WERI-Rb-1 (cell line): ENCODE data around the gene CDC6.

ENCODE experiments used
- DNase-seq: peaks from one replicate; pipeline ENCODE4 v3.0.0-alpha.2; 2020
- H3K27ac ChIP-seq: fragments of 250-450 bp; sonication (Bioruptor Pico); 2 replicates; pipeline ENCODE4 v1.5.1; 2020; ENCODE audit warnings: mild to moderate bottlenecking, moderate library complexity
- H3K27me3 ChIP-seq: fragments of 250-450 bp; sonication (Bioruptor Pico); 2 replicates; pipeline ENCODE4 v1.5.1; 2021; ENCODE audit warnings: mild to moderate bottlenecking, low read depth, moderate library complexity; ENCODE audit not compliant: insufficient read depth, severe bottlenecking
- H3K36me3 ChIP-seq: fragments of 250-450 bp; sonication (Bioruptor Pico); 2 replicates; pipeline ENCODE4 v1.5.1; 2020; ENCODE audit warnings: mild to moderate bottlenecking, moderate library complexity
- H3K4me3 ChIP-seq: 2 replicates; pipeline ENCODE4 v1.5.1; 2011; ENCODE audit warnings: low read depth, mild to moderate bottlenecking, control low read depth, low read length
- H3K9me3 ChIP-seq: fragments of 250-450 bp; sonication (Bioruptor Pico); 2 replicates; pipeline ENCODE4 v1.5.1; 2021; ENCODE audit warnings: mild to moderate bottlenecking, moderate library complexity; ENCODE audit not compliant: severe bottlenecking
- TF ChIP-seq, protein P1 (sequence below): IDR thresholded peaks from 2 replicates; pipeline ENCODE4 v1.5.1; 2011; ENCODE audit warnings: low read depth, mild to moderate bottlenecking, control low read depth, inconsistent platforms, low read length

Gene CDC6

DNA sequence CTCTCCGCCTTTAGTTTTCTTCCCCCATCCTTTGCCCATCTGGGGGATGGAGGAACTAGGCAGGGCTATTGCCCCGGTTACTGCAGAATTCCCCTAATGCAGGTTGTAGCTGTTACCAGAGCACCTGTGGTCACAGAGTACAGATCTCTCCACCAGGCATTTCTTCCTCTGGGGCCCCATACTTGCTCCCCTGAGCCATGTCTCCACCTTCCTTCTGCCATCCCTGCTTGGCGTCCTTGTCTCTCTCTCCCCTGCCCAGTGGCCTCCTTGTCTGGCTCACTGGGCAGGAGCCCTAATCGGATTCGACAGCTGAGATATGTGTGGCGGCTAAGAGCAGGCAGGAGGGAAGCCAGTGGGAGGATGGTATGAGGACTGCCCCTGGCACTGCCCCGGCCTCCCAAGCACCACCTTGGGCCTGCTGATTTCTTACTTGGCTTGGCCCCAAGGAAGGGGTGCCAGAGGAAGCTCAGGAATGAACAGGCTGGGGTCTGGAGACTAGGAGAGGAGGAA lies 23.3 kb downstream of the CDC6 start:
- H3K36me3 ChIP-seq, result peaks cover 3% of the 10 kb centered on the region
- DNase-seq, result peak; percentile 84
- H3K4me3 ChIP-seq, result peak overlapping the region; percentile 11
- no peaks in the 10 kb centered on the region for H3K27me3 ChIP-seq
- H3K27ac ChIP-seq, result peak overlapping the region; percentile 78
- TF ChIP-seq, protein P1, sequence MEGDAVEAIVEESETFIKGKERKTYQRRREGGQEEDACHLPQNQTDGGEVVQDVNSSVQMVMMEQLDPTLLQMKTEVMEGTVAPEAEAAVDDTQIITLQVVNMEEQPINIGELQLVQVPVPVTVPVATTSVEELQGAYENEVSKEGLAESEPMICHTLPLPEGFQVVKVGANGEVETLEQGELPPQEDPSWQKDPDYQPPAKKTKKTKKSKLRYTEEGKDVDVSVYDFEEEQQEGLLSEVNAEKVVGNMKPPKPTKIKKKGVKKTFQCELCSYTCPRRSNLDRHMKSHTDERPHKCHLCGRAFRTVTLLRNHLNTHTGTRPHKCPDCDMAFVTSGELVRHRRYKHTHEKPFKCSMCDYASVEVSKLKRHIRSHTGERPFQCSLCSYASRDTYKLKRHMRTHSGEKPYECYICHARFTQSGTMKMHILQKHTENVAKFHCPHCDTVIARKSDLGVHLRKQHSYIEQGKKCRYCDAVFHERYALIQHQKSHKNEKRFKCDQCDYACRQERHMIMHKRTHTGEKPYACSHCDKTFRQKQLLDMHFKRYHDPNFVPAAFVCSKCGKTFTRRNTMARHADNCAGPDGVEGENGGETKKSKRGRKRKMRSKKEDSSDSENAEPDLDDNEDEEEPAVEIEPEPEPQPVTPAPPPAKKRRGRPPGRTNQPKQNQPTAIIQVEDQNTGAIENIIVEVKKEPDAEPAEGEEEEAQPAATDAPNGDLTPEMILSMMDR, result no peak
- H3K9me3 ChIP-seq, result no peaks in the 10 kb centered on the region

DNA sequence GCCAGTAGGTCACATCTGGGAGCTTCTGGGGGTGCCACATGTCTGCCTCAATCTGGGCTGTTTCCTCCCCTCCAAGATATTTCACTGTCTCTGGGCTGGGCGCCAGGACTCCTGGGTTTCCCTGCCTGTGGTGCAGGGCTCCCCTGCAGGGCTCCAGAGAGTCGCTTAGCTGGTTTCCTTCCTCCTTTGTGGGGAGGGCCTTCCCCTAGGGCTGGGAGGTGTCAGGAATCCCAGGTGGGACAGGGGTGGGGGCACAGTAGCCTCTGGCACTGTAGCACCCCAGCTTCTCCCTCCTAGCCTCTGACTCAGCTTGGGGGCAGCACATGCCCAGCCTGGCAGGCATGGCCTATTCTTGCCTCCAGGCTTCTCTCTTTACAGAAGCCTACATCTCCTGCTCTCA lies 23.9 kb downstream of the CDC6 start:
- H3K4me3 ChIP-seq, result no peak overlapping the region
- no peaks in the 10 kb centered on the region for H3K9me3 ChIP-seq
- TF ChIP-seq, protein P1, result no peak
- no peaks in the 10 kb centered on the region; the same call in 1 of the 2 replicates for H3K36me3 ChIP-seq
- DNase-seq, result no peak
- H3K27ac ChIP-seq, result peak overlapping the region; percentile 78
- H3K27me3 ChIP-seq, result no peaks in the 10 kb centered on the region

- TF ChIP-seq, protein P1, result no peak
- Histone ChIP-seq H3K36me3 (no peaks in the 10 kb centered on the region), H3K4me3 (no peak overlapping the region), H3K27me3 (no peaks in the 10 kb centered on the region), H3K9me3 (no peaks in the 10 kb centered on the region), H3K27ac (no peak overlapping the region)
- DNase-seq, result no peak
Measured at GRCh38 chr17:40312131-40312731, 24.6 kb downstream of the CDC6 start.

DNA sequence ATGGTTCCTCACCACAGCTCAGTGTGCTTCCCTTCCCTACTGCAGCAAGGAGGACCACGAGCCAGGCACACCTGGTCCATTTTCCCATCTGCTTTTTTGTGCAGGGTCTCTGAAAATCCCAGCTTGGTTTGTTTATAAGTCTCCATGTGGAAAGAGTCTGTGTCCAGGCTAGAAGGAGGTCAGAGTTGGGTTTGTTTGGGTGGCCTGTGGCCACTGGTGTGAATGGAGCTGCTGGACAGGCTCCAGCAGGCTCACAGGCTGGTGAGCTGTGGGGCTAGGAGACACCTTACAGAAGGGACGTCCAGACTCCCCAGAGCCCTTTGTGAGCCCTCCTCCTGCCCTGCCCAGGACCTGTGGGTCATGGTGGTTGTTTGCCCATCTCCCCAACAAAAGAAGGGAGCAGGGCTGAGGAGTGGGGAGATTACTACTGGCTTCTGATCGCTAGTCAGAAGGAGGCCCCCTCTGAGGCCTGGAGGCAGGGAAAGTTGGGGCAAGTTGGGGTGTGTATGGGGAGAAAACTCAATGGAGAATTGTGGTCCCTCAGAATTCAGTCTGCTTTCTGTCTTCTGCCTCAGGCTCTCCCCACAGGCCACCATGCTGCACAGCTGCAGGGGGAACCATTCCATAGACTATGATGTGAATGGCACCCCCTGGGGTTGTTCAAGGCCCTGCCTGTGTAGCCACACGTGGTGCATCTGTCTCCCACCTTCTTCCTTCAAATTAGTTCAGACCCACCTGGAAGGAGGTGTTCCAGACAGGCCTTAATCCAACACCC lies 25.4 kb downstream of the CDC6 start:
- no peaks in the 10 kb centered on the region for H3K36me3 ChIP-seq
- no peak overlapping the region for H3K27ac ChIP-seq
- no peaks in the 10 kb centered on the region for H3K27me3 ChIP-seq
- no peak overlapping the region for H3K4me3 ChIP-seq
- TF ChIP-seq, protein P1, result no peak
- no peak for DNase-seq
- no peaks in the 10 kb centered on the region for H3K9me3 ChIP-seq

GRCh38 chr17:40313668-40314583 lies 26.2 kb downstream of the CDC6 start:
- H3K9me3 ChIP-seq, result no peaks in the 10 kb centered on the region
- TF ChIP-seq, protein P1, result no peak
- no peak overlapping the region for H3K4me3 ChIP-seq
- H3K27me3 ChIP-seq, result no peaks in the 10 kb centered on the region
- DNase-seq, result no peak
- no peak overlapping the region for H3K27ac ChIP-seq
- no peaks in the 10 kb centered on the region for H3K36me3 ChIP-seq
